Diencephalon (tissue), 1 donor: ENCODE data around the gene WDR90. TPM values are rescaled to one million over a fixed set of nuclear protein-coding genes. Genes with fewer than 3 reads are reported as not detected.

ENCODE experiments used
- total RNA-seq: library from RNA; depleted of rRNA; stranded (reverse); fragments of >200 nt; gene quantifications from one replicate; pipeline ENCODE4 v1.2.3, GENCODE V29; 2014

WDR90 gene
- 12.5 TPM for total RNA-seq

DNA sequence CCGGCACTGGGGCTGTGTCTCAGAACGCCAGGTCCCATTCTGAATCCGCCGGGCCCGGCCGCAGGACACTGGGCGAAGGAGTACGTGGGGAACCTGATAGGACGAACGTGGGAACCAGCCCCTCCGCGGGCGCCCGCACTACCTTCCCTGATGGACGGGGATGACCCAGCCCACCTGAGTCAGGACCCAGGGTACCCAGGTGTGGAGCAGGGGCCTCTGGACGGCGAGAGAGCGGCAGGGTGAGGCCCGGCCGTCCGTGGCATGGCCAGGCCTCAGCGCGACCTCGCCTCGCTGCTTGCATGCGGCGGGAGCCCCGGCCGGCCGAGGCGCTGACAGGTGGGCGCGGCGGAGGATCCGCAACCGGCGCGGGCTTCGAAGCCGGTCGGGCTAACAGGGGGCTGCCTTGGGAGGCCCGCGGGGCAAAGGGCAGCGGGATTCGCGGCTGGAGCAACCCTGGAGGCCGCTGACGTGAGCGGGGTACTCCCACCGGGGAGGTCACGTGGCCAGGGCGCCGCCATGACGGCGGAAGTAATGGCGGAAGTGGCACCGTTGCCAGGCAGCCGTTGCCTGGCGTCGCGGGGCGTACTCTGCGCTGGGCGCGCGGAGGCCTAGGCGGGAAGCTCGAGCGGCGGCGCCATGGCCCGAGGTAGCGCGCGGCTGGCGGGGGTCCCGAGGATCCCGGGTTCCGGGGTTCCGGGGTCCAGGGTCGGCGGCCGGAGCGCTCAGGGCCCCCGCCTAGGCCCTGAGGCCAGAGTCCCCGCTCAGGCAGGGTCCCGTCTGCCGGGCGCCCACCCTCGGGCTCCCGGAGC, at the start of gene WDR90:
TSS of gene WDR90 (plus strand) at position 585 of the 809 bp plus-strand sequence. CDS start at position 637, 52 bp downstream.

DNA sequence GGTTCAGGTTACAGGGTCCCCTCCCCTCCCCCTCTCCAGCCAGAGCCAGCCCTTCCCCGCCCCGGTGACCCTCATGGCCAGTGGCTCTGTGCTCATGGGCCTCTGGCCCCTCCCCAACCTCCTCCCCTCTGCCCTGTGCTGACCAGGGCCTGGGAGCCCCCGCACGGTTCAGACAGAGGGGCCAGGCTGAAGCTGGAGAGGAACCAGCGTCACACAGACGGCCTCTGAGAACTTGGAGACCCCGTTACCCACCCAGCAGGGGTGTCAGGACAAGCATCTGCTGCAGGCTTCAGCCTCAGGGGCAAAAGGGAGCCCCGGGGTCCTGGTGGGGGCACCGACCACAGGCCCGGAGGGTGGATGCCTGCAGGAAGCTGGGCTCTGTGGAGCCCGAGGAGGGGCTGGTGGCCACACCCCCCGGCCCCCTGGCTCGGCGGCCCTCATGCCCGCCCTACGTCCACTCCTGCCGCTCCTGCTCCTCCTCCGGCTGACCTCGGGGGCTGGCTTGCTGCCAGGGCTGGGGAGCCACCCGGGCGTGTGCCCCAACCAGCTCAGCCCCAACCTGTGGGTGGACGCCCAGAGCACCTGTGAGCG, 18.3 kb upstream of the WDR90 start, which contains the start of gene WFIKKN1:
TSS of gene WFIKKN1 (plus strand) at position 171 of the 591 bp plus-strand sequence. CDS start at position 440, 269 bp downstream.

DNA sequence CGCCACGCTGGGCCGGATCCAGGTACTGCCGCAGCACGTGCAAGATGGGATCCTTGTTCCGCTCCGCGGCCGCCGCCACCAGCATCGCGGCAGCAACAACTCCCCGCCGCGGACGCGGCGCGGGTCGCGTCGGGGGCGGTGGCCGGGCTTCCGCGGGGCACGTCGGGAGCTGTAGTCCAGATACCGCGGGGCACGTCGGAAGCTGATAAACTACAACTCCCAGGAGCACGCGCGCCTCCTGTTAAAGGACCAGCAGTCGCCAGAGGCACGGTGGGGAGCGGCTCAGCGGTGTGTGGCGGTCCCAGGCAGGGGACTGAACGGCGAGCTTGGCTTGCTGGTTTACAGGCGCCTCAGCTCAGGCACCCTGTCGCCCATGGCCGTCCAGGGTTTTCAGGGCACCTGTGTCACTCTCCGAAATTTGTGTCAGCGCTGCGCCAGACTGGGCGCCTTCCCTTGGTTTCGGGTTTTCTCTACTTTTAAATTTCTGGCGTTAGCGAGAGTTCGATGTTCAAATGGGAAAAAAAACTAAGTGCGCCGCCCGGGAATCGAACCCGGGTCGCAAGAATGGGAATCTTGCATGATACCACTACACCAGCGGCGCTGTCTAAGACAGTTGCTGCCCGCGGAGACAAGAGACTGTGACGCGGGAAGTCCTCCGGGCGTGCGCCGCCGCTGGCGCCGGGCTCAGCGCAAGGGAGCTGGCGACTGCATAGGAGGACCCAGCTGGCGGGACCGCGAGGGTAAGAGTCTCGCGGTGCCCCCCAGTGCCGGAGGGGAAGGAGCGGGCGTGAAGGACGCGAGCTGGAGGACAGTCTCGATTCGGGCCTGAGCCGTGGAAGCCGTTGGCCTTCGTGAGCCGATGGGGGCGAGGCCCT, 12.7 kb upstream of the WDR90 start, which contains the start of gene METTL26:
TSS of gene METTL26 (minus strand) at position 100 of the 875 bp plus-strand sequence. CDS start at position 85, 15 bp downstream.

DNA sequence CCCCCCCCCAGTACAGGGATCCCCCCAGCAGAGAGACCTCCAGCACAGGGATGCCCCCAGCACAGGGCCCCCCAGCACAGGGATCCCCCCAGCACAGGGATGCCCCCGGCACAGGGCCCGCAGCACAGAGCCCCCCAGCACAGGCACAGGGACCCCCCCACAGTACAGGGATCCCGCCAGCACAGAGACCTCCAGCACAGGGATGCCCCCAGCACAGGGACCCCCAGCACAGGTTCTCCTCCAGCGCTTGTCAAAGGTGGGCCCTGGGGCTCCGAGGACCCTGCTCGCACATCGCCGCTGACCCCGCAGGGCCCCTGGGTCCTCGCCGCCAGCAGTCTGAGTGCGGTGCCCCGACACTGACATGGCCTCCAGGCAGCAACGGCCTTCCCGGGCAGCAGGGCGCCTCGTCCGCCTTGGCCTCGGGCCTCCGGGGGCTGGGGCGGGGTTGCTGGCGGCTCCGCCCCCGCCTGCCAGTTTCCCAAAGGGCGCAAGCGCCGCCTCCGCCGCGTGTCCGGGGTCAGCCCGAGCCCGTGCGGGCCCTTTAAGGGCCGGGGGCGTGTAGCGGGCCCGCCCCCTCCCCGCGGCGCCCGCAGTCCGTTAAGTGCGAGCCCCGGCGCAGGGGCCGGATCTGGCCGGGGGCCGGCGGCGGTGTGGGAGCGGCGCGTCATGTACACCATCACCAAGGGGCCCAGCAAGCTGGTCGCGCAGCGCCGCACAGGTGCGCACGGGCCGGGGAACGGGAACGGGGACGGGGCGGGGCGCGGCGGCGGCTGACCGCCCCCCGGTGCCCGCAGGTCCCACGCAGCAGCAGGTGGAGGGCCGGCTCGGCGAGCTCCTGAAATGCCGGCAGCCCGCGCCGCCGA, 7.6 kb upstream of the WDR90 start, which contains the start of gene MCRIP2:
TSS of gene MCRIP2 (plus strand) at position 503 of the 863 bp plus-strand sequence. CDS start at position 667, 164 bp downstream.

DNA sequence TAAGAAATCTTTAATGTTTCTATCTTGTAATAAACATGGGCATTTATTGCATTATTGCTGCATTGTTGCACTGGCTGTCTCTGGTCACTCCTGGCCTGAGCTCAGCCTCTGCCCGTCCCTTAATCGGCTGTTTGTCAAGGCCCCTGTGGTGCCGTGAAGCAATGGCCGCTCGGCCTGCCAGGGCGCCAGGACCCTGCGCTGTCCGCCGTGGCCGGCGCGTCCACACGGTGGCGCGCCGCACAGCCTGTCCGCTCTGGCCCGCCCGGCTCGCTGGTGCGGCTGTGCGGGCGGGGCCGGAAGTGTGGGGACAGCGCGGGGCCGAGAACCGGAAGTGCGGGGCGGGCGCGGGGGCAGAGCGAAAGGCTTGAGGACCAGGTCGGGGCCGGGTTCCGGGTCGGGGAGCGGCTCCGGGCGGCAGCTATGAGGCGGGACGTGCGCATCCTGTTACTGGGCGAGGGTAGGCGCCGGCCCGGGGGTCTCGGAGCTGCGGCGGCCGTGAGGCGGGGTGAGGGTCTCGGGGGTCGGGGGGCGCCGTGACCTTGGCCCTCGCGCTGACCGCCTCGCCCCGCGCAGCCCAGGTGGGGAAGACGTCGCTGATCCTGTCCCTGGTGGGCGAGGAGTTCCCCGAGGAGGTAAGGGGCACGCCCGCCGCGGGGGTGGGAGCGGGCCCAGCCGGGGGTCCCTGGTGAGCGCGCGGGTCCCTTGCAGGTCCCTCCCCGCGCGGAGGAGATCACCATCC, 18.8 kb downstream of the WDR90 start, which contains the start of gene RHOT2:
TSS of gene RHOT2 (plus strand) at position 353 of the 739 bp plus-strand sequence. CDS start at position 421, 68 bp downstream.

DNA sequence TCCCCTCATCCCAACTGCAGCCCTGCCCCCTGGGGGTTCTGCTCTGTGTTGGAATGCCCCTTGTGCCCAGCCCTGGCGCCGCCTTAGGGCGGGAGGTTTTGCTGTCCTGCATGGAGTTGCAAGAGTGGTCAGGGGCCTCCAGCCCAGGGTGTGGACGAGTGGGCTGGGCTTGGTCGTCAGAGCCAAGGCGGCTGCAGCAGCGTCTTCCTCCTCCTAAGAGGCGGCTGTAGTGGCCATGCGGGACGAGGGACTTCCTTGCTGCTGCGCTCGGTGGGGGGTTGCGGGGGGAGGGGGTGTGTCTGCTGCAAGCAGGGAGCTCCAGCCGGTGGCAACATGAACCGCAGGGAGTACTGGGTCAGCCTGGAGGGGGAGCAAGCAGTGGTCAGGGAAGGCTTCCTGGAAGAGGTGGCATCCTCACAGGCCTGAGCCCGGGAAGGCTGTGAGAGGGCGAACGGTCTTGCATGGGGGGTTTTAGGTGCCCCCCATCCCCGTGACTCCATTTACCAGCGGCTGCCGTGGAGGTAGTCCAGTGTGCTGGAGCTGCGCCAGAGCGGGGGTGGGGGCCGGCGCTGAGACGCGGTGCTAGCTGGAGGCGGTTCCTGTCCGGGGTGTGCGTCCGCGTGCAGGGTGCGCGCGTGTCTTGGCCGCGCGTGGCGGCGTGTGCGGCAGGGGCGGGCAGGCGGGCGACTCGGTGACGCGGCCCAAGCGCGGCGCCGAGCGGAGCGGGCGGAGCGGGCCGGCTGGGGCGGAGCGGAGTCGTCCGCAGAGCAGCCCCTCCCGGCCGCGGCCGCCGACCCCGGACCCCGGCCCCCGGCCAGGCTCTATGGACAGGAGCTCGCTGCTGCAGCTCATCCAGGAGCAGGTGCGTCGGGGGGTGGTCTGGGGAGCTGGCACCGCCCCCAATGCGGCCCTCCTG, 26.1 kb downstream of the WDR90 start, which contains the start of gene RHBDL1:
TSS of gene RHBDL1 (plus strand) at position 704 of the 916 bp plus-strand sequence. CDS start at position 824, 120 bp downstream.

DNA sequence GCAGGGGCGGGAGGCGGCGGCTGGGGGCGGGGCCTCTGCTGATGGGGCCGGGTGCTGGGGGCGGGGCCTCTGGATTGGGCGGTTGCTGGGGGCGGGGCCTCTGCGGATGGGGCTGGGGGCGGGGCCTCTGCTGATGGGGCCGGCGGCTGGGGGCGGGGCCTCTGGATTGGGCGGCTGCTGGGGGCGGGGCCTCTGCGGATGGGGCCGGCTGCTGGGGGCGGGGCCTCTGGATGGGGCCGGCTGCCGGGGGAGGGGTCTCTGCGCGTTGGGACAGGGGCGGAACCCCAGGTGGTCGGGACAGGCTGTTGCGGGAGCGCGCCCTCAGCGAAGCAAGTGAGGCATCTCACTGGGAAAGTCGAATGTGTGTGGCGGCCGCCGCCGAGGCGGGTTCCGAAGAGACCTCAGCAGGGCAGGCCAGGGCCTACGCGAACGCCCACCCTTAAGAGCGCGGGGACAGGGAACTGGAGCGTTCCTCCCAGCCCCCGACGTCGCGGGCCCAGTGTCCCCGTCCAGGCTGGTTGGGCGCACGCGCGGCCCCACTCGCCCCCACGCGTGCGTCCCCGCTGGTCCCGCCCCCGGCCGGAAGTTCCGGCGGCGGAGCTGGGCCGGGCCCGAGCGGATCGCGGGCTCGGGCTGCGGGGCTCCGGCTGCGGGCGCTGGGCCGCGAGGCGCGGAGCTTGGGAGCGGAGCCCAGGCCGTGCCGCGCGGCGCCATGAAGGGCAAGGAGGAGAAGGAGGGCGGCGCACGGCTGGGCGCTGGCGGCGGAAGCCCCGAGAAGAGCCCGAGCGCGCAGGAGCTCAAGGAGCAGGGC, 30.9 kb downstream of the WDR90 start, which contains the start of gene STUB1:
TSS of gene STUB1 (plus strand) at position 597 of the 811 bp plus-strand sequence. CDS start at position 713, 116 bp downstream.

DNA sequence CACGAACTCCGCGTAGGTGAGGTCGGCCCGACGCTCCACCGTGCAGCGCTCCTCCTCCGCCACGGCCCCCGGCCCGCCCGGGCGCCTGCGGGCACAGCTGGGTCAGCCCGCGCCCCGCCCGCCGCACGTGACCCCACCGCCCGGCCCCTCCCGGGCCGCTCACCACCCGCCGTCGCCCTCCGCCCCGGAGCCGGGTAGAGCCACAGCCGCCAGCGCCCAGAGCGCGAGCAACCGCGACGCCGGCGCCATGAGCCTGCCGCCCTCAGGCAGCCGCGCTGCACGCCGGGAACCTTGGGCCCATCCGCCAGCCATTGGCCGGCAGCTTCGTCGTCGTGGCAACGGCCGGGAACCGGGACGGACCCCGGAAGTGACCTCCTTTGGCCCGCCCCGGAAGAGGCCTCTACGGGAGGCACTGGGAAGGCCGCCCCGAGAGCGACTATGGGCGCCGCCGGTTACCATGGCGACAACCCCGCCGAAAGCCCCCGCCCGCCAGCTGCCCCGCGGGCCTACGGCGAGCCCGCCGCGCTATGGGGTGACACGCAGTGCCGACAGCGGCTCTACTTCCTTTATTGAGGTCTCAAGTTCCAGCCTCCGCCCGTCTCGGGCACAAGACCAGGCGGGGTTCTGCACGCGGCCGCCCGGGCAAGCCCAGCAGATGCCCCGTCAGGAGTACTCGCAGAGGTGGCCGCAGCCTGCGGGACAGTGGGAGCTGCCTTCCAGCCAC, 35.1 kb downstream of the WDR90 start, which contains the start of gene JMJD8:
TSS of gene JMJD8 (minus strand) at position 264 of the 724 bp plus-strand sequence. CDS start at position 249, 15 bp downstream.

DNA sequence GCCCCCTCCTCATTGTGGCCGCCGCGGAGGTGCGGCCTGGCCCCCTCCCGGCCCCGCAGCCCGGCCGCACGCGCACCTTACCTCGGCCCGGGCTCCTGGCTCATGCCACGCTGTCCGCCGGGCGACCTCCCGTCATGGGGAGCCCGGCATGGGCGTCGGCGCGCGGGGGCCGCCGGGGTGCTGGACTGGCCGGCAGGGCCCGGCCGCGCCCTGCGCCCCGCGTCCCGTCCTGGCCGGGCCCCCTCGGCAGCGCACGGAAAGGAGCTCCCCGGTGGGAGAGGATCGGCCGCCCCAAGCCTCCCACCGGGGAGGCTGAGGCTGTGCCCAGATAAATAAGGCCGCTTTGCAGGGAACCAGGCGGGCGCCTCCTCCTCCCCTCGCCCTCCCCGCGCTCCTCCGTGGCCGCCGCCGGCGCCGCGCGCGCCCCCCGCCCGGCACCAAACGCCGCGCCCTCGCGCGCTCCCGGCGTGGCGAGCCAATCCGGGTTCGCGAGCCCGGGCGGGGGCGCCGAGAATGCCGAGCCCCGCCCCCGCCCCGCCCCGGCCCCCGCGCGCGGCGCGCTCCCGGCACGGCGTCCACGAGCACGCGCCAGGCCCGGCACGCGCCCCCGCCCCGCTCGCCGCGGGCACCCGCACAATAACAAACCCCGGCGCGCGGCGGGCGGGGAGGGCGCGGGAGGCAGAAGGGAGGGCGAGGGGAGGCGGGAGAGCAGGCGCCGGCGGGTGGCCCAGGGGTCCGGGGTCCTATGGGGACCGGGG, 56.4 kb downstream of the WDR90 start, which contains the start of gene FBXL16:
TSS of gene FBXL16 (minus strand) at position 371 of the 758 bp plus-strand sequence. CDS start 8,396 bp downstream, outside the sequence.

DNA sequence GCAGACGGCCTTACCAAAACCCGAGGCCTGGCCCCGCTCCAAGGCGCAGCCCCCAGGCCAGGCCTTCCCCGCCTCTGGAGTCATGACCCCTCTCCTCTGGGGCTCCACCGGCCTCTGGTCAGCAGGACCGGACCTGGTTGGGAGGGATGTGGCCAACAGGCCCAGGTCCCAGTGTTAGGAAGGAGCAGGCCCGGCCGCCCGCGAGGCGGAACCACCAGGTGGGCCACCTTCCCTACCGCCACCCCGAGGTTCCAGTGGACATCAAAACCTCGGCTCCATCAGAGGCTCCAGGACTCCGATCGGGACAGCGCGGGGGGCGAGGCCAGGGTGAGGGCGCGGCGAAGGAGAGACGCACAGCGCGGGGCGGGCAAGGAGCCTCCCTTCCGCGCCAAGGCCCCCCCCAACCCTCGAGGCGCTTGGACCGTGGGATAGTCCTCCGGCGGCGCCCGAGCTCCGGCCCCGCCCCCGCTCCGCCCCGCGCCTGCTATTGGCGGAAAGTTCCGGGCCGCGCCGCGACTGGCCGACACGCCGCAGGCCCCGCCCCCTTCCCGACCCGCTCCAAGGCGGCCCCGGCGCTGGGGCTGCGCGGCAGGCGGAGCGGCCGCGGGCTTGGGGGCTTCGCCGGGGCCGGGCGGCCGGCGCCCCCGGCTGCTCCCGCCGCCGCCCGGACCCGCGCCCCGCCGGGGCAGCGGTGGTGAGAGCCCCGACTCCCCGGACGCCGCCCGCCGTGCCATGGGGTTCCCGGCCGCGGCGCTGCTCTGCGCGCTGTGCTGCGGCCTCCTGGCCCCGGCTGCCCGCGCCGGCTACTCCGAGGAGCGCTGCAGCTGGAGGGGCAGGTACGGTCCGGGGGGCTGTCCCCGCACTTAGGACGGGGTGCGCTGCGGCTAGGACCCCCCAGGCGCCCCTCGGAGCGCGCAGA, 65.7 kb downstream of the WDR90 start, which contains the start of gene METRN:
TSS of gene METRN (plus strand) at position 561 of the 919 bp plus-strand sequence. CDS start at position 733, 172 bp downstream.

Other genes starting within 250 kb of the WDR90 start
- 8.3 TPM for gene DECR2, start 247.5 kb upstream of the WDR90 start, total RNA-seq
- 33.4 TPM for gene RAB11FIP3, start 223.7 kb upstream of the WDR90 start, total RNA-seq
- 12.2 TPM for gene CAPN15, start 121.7 kb upstream of the WDR90 start, total RNA-seq
- gene PRR35, start 89.0 kb upstream of the WDR90 start, total RNA-seq = not detected
- gene NHLRC4, start 82.4 kb upstream of the WDR90 start, total RNA-seq = 0.69 TPM
- gene PIGQ, start 79.4 kb upstream of the WDR90 start, total RNA-seq = 28.8 TPM
- 24.2 TPM for gene RAB40C, start 59.3 kb upstream of the WDR90 start, total RNA-seq
- gene WFIKKN1, start 18.4 kb upstream of the WDR90 start, total RNA-seq = 0.46 TPM
- gene METTL26, start 13.1 kb upstream of the WDR90 start, total RNA-seq = 30.7 TPM
- gene MCRIP2, start 7.5 kb upstream of the WDR90 start, total RNA-seq = 13.8 TPM
- 33.7 TPM for gene RHOT2, start 18.8 kb downstream of the WDR90 start, total RNA-seq
- gene RHBDL1, start 26.3 kb downstream of the WDR90 start, total RNA-seq = 7.4 TPM
- gene STUB1, start 31.0 kb downstream of the WDR90 start, total RNA-seq = 81.2 TPM
- 23.5 TPM for gene JMJD8, start 35.0 kb downstream of the WDR90 start, total RNA-seq
- gene WDR24, start 41.0 kb downstream of the WDR90 start, total RNA-seq = 5.1 TPM
- 10.8 TPM for gene FBXL16, start 56.4 kb downstream of the WDR90 start, total RNA-seq
- gene METRN, start 65.8 kb downstream of the WDR90 start, total RNA-seq = 74.5 TPM
- gene ANTKMT, start 71.8 kb downstream of the WDR90 start, total RNA-seq = 19.6 TPM
- 8.8 TPM for gene CCDC78, start 77.1 kb downstream of the WDR90 start, total RNA-seq
- 12.2 TPM for gene HAGHL, start 77.7 kb downstream of the WDR90 start, total RNA-seq
- gene CIAO3, start 91.6 kb downstream of the WDR90 start, total RNA-seq = 51.4 TPM
- not detected for gene MSLN, start 111.4 kb downstream of the WDR90 start, total RNA-seq
- 13.6 TPM for gene RPUSD1, start 139.0 kb downstream of the WDR90 start, total RNA-seq
- 7.2 TPM for gene CHTF18, start 139.3 kb downstream of the WDR90 start, total RNA-seq
- not detected for gene GNG13, start 151.4 kb downstream of the WDR90 start, total RNA-seq